HepG2 (cell line): Measurements from ENCODE around the gene FUT6. TPM values are rescaled to one million over a fixed set of nuclear protein-coding genes. Genes with fewer than 3 reads are reported as not detected.

Source experiments
- DNMT1 ChIP-seq: sonication (generic); formaldehyde crosslinking; IDR thresholded peaks from 2 replicates; pipeline ENCODE4 v1.5.1; 2020; ENCODE audit warnings: mild to moderate bottlenecking, missing genetic modification reagents
- EP300 ChIP-seq, 3 experiments: sonication (generic) in 1 of 3; formaldehyde crosslinking in 1 of 3; IDR thresholded peaks; 2 replicates each; pipeline versions ENCODE4 v1.5.1 to v1.6.1; 2011 to 2020; ENCODE audit warnings: low read depth in 2 of 3, low read length in 2 of 3, borderline replicate concordance in 1 of 3, improper control_type of control experiment in 1 of 3, mild to moderate bottlenecking in 1 of 3, missing genetic modification reagents in 1 of 3, moderate library complexity in 1 of 3
- HDAC2 ChIP-seq: sonication (generic); formaldehyde crosslinking; IDR thresholded peaks from 2 replicates; pipeline ENCODE4 v1.4.0; 2020; ENCODE audit warnings: missing genetic modification reagents
- MTA1 ChIP-seq: sonication (generic); formaldehyde crosslinking; IDR thresholded peaks from 2 replicates; pipeline ENCODE4 v1.4.0; 2020; ENCODE audit warnings: missing genetic modification reagents, mild to moderate bottlenecking, borderline replicate concordance
- REXO4 ChIP-seq: sonication (generic); formaldehyde crosslinking; IDR thresholded peaks from 2 replicates; pipeline ENCODE4 v1.8.0; 2022; ENCODE audit warnings: missing genetic modification reagents, mild to moderate bottlenecking, borderline replicate concordance
- SIX1 ChIP-seq: sonication (generic); formaldehyde crosslinking; IDR thresholded peaks from 2 replicates; pipeline ENCODE4 v1.4.0; 2020; ENCODE audit warnings: missing genetic modification reagents, borderline replicate concordance
- TMF1 ChIP-seq: sonication (generic); formaldehyde crosslinking; IDR thresholded peaks from 2 replicates; pipeline ENCODE4 v1.8.1; 2022; ENCODE audit warnings: low read depth, missing genetic modification reagents
- TOPORS ChIP-seq: sonication (generic); formaldehyde crosslinking; IDR thresholded peaks from 2 replicates; pipeline ENCODE4 v1.8.0; 2023; ENCODE audit warnings: mild to moderate bottlenecking, missing genetic modification reagents
- ZNF121 ChIP-seq: sonication (generic); formaldehyde crosslinking; IDR thresholded peaks from 2 replicates; pipeline ENCODE4 v1.5.0; 2020; ENCODE audit warnings: mild to moderate bottlenecking, missing genetic modification reagents
- ZNF17 ChIP-seq: sonication (generic); formaldehyde crosslinking; IDR thresholded peaks from 2 replicates; pipeline ENCODE4 v1.5.0; 2020; ENCODE audit warnings: mild to moderate bottlenecking, missing genetic modification reagents
- ZNF326 ChIP-seq: sonication (generic); formaldehyde crosslinking; IDR thresholded peaks from 2 replicates; pipeline ENCODE4 v1.4.0; 2020; ENCODE audit warnings: missing genetic modification reagents, borderline replicate concordance
- ZNF33A ChIP-seq: sonication (generic); formaldehyde crosslinking; IDR thresholded peaks from 2 replicates; pipeline ENCODE4 v1.5.1; 2020; ENCODE audit warnings: missing genetic modification reagents, mild to moderate bottlenecking, moderate library complexity, borderline replicate concordance
- ZNF367 ChIP-seq: sonication (generic); formaldehyde crosslinking; IDR thresholded peaks from 2 replicates; pipeline ENCODE4 v1.4.0; 2020; ENCODE audit warnings: missing genetic modification reagents, borderline replicate concordance
- ZNF567 ChIP-seq: sonication (generic); formaldehyde crosslinking; IDR thresholded peaks from 2 replicates; pipeline ENCODE4 v1.8.1; 2023; ENCODE audit warnings: mild to moderate bottlenecking, missing genetic modification reagents, borderline replicate concordance
- ZNF766 ChIP-seq: sonication (generic); formaldehyde crosslinking; IDR thresholded peaks from 2 replicates; pipeline ENCODE4 v1.5.0; 2020; ENCODE audit warnings: missing genetic modification reagents, borderline replicate concordance
- ZNF878 ChIP-seq: sonication (generic); formaldehyde crosslinking; IDR thresholded peaks from 2 replicates; pipeline ENCODE4 v1.8.1; 2023; ENCODE audit warnings: mild to moderate bottlenecking, missing genetic modification reagents, moderate library complexity
- polyA plus RNA-seq, 8 experiments: library from polyadenylated mRNA; depleted of rRNA in 3 of 8; stranded (reverse) in 7 of 8; unstranded in 1 of 8; fragments of >200 nt; fragmentation: Illumina TruSeq in 4 of 8; extraction: Trizol in 4 of 8; gene quantifications; 2 replicates each; pipeline versions ENCODE4 v1.2.1 to v1.2.3, GENCODE V29; 2011 to 2016; ENCODE audit warnings: low read depth in 4 of 8, missing spikeins in 1 of 8, mixed read lengths in 1 of 8; ENCODE audit not compliant: insufficient read depth in 1 of 8
- total RNA-seq, 5 experiments: library from RNA; depleted of rRNA; stranded (reverse); fragments of >200 nt; fragmentation: Illumina TruSeq; extraction: Trizol; gene quantifications; 2 replicates each; pipeline ENCODE4 v1.2.3, GENCODE V29; 2016; ENCODE audit warnings: low read depth in 1 of 5
- TF ChIP-seq, protein P1 (sequence below): sonication (generic); formaldehyde crosslinking; IDR thresholded peaks from 2 replicates; pipeline ENCODE4 v1.4.0; 2020; ENCODE audit warnings: missing genetic modification reagents, mild to moderate bottlenecking, borderline replicate concordance
- TF ChIP-seq, protein P2 (sequence below): IDR thresholded peaks from 2 replicates; pipeline ENCODE4 v1.6.1; 2016; ENCODE audit warnings: low read depth, control low read depth
- TF ChIP-seq, protein P3 (sequence below): IDR thresholded peaks from 2 replicates; pipeline ENCODE4 v1.6.1; 2016; ENCODE audit warnings: low read depth, missing genetic modification reagents, missing compliant biosample characterization

The FUT6 gene
- total and polyA plus RNA-seq, 2 of the 13 experiments (the other 11 are each of a cell fraction or from before 2014, with no cell fraction given): 8.2 to 27.7 TPM

DNA sequence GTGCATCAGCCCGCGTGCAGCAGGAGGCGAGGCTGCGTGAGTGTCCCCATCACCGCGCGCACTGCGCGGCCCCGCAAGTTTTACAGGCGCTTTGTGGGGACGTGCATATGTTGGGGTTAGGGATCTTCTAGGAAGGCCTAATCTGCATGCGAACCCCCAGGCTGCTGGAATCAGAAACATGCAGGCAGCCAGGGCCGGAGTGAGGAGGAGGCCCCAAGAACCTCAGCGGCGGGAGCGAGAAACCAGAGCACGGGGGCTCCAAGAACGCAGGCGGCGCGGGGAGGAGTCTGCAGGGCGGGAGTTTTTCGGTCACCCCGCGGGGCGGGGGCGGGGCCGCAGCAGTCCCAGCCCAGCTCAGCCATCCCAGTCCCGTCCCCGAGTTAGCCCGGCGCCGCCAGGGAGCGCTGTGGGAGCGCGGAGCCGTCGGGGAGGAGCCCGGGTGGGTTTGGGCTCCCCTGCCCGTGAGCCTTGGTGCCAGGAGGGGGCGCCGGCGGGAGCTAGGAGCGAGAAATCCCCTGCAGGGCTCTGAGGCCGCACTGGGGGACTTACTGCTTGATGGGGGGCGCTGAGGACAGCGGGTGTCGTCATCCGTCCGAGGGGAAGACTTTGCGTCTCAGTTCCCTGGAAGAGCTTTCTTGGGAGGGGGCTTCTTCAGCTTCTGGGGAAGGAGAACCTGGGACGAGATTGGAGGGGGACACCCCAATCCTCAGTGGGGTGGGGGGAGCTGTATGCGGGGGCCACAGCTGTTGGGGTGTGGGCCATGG, 35.6 kb downstream of the FUT6 start (continued):
- TF ChIP-seq, protein P1, sequence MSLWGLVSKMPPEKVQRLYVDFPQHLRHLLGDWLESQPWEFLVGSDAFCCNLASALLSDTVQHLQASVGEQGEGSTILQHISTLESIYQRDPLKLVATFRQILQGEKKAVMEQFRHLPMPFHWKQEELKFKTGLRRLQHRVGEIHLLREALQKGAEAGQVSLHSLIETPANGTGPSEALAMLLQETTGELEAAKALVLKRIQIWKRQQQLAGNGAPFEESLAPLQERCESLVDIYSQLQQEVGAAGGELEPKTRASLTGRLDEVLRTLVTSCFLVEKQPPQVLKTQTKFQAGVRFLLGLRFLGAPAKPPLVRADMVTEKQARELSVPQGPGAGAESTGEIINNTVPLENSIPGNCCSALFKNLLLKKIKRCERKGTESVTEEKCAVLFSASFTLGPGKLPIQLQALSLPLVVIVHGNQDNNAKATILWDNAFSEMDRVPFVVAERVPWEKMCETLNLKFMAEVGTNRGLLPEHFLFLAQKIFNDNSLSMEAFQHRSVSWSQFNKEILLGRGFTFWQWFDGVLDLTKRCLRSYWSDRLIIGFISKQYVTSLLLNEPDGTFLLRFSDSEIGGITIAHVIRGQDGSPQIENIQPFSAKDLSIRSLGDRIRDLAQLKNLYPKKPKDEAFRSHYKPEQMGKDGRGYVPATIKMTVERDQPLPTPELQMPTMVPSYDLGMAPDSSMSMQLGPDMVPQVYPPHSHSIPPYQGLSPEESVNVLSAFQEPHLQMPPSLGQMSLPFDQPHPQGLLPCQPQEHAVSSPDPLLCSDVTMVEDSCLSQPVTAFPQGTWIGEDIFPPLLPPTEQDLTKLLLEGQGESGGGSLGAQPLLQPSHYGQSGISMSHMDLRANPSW (CRISPR knock-in tag): no peak
- TF ChIP-seq ZNF121 (peak; percentile 55; the same call in 1 of the 2 replicates), SIX1 (no peak), ZNF17 (CRISPR knock-in tag) (no peak), MTA1 (CRISPR knock-in tag) (peak; percentile 49; the same call in 1 of the 2 replicates), ZNF367 (no peak), ZNF567 (CRISPR knock-in tag) (0 out of 2 replicates have a peak, but pooled peaks have one; percentile 65), TMF1 (CRISPR knock-in tag) (no peak; the same call in 1 of the 2 replicates), ZNF33A (CRISPR knock-in tag) (peak; percentile 53; the same call in 1 of the 2 replicates), ZNF766 (CRISPR knock-in tag) (no peak), TOPORS (CRISPR knock-in tag) (no peak), DNMT1 (peak; percentile 27; the same call in 1 of the 2 replicates), REXO4 (CRISPR knock-in tag) (no peak), ZNF878 (CRISPR knock-in tag) (no peak), EP300 (IDR thresholded peaks at IDR 0.05; ENCODE audit: low read depth in 2 of 2, low read length in 2 of 2) (peak; percentile 7 to 25; a peak in 1 of 4 replicates), EP300 (CRISPR knock-in tag; IDR thresholded peaks at IDR 0.05; ENCODE audit: borderline replicate concordance) (no peak), HDAC2 (CRISPR knock-in tag) (peak; percentile 36; the same call in 1 of the 2 replicates), ZNF326 (CRISPR knock-in tag) (no peak)
- TF ChIP-seq, protein P2, sequence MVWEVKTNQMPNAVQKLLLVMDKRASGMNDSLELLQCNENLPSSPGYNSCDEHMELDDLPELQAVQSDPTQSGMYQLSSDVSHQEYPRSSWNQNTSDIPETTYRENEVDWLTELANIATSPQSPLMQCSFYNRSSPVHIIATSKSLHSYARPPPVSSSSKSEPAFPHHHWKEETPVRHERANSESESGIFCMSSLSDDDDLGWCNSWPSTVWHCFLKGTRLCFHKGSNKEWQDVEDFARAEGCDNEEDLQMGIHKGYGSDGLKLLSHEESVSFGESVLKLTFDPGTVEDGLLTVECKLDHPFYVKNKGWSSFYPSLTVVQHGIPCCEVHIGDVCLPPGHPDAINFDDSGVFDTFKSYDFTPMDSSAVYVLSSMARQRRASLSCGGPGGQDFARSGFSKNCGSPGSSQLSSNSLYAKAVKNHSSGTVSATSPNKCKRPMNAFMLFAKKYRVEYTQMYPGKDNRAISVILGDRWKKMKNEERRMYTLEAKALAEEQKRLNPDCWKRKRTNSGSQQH (CRISPR knock-in tag): no peak
- TF ChIP-seq, protein P3, sequence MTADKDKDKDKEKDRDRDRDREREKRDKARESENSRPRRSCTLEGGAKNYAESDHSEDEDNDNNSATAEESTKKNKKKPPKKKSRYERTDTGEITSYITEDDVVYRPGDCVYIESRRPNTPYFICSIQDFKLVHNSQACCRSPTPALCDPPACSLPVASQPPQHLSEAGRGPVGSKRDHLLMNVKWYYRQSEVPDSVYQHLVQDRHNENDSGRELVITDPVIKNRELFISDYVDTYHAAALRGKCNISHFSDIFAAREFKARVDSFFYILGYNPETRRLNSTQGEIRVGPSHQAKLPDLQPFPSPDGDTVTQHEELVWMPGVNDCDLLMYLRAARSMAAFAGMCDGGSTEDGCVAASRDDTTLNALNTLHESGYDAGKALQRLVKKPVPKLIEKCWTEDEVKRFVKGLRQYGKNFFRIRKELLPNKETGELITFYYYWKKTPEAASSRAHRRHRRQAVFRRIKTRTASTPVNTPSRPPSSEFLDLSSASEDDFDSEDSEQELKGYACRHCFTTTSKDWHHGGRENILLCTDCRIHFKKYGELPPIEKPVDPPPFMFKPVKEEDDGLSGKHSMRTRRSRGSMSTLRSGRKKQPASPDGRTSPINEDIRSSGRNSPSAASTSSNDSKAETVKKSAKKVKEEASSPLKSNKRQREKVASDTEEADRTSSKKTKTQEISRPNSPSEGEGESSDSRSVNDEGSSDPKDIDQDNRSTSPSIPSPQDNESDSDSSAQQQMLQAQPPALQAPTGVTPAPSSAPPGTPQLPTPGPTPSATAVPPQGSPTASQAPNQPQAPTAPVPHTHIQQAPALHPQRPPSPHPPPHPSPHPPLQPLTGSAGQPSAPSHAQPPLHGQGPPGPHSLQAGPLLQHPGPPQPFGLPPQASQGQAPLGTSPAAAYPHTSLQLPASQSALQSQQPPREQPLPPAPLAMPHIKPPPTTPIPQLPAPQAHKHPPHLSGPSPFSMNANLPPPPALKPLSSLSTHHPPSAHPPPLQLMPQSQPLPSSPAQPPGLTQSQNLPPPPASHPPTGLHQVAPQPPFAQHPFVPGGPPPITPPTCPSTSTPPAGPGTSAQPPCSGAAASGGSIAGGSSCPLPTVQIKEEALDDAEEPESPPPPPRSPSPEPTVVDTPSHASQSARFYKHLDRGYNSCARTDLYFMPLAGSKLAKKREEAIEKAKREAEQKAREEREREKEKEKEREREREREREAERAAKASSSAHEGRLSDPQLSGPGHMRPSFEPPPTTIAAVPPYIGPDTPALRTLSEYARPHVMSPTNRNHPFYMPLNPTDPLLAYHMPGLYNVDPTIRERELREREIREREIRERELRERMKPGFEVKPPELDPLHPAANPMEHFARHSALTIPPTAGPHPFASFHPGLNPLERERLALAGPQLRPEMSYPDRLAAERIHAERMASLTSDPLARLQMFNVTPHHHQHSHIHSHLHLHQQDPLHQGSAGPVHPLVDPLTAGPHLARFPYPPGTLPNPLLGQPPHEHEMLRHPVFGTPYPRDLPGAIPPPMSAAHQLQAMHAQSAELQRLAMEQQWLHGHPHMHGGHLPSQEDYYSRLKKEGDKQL (CRISPR knock-in tag): no peak
